CD4-positive, CD25-positive, alpha-beta regulatory T cell (primary cell): Measurements from ENCODE around the gene MATR3. TPM values are rescaled to one million over a fixed set of nuclear protein-coding genes. Genes with fewer than 3 reads are reported as not detected.
A peak's percentile ranks its signal among the peaks of the same experiment; 100 is the strongest.

Source experiments
- ATAC-seq, 2 donors: fragments of 150-1000 bp; cut with Tn5 transposase; one replicate each; pipeline ENCODE4 v1.10.0; 2021; ENCODE audit warnings: low read depth in 2 of 2, moderate number of reproducible peaks in 2 of 2, moderate library complexity in 1 of 2
- DNase-seq, 3 donors: peaks; one replicate each; pipeline versions ENCODE4 v3.0.0 to v3.0.0-alpha.2; 2012 to 2022; ENCODE audit warnings: mixed read lengths in 1 of 3
- H3K27ac ChIP-seq: one replicate; pipeline ENCODE4 v1.7.0; 2013; ENCODE audit warnings: mild to moderate bottlenecking, low read length; ENCODE audit not compliant: insufficient read depth, poor library complexity, severe bottlenecking
- H3K27me3 ChIP-seq: one replicate; pipeline ENCODE4 v1.7.0; 2013; ENCODE audit warnings: low read length; ENCODE audit not compliant: control insufficient read depth, insufficient read depth
- H3K36me3 ChIP-seq: one replicate; pipeline ENCODE4 v1.7.0; 2013; ENCODE audit warnings: mild to moderate bottlenecking, low read length, moderate library complexity; ENCODE audit not compliant: control insufficient read depth, insufficient read depth
- H3K4me1 ChIP-seq: 2 replicates; pipeline ENCODE4 v1.7.0; 2013; ENCODE audit warnings: mild to moderate bottlenecking, low read length; ENCODE audit not compliant: insufficient read depth, control insufficient read depth, poor library complexity, severe bottlenecking
- H3K4me3 ChIP-seq: one replicate; pipeline ENCODE4 v1.7.0; 2013; ENCODE audit warnings: low read depth, mild to moderate bottlenecking, low read length, moderate library complexity
- H3K9me3 ChIP-seq, 2 experiments: 1 replicate in 1 of 2; 2 replicates in 1 of 2; pipeline ENCODE4 v1.7.0; 2013; ENCODE audit warnings: low read length in 2 of 2, mild to moderate bottlenecking in 1 of 2, moderate library complexity in 1 of 2; ENCODE audit not compliant: control insufficient read depth in 2 of 2
- H3K27ac Mint-ChIP-seq, 3 donors: one replicate each; pipeline ENCODE4 v1.8.0; 2020 to 2022; ENCODE audit warnings: mild to moderate bottlenecking in 3 of 3, mixed read lengths in 3 of 3, moderate library complexity in 2 of 3
- H3K27me3 Mint-ChIP-seq: one replicate; pipeline ENCODE4 v1.8.0; 2022; ENCODE audit warnings: mild to moderate bottlenecking, mixed read lengths
- H3K36me3 Mint-ChIP-seq: one replicate; pipeline ENCODE4 v1.8.0; 2020; ENCODE audit warnings: mixed read lengths
- H3K4me1 Mint-ChIP-seq, 4 donors: one replicate each; pipeline ENCODE4 v1.8.0; 2020 to 2022; ENCODE audit warnings: mixed read lengths in 4 of 4, mild to moderate bottlenecking in 1 of 4
- H3K4me3 Mint-ChIP-seq, 4 donors: one replicate each; pipeline ENCODE4 v1.8.0; 2020 to 2022; ENCODE audit warnings: mild to moderate bottlenecking in 4 of 4, mixed read lengths in 4 of 4, moderate library complexity in 3 of 4
- H3K9me3 Mint-ChIP-seq, 7 donors: one replicate each; pipeline ENCODE4 v1.8.0; 2020 to 2022; ENCODE audit warnings: mixed read lengths in 7 of 7, mild to moderate bottlenecking in 3 of 7, moderate library complexity in 2 of 7
- polyA plus RNA-seq, 4 donors: library from polyadenylated mRNA; unstranded; fragments of 300-500 nt; fragmentation: Illumina TruSeq; gene quantifications; one replicate each; pipeline ENCODE4 v1.2.3, GENCODE V29; 2021
- total RNA-seq: library from RNA; stranded (reverse); gene quantifications from one replicate; pipeline ENCODE4 v1.2.3, GENCODE V29; 2022

MATR3 gene
- total and polyA plus RNA-seq, 5 donors from 2014 or later: 327 to 391 (median 376) TPM

- Histone ChIP-seq H3K27me3 (no peaks in the 10 kb centered on the region), H3K4me1 (no peaks in the 10 kb centered on the region), H3K36me3 (no peaks in the 10 kb centered on the region), H3K4me3 (no peak overlapping the region), H3K9me3 (no peaks in the 10 kb centered on the region), H3K27ac (no peak overlapping the region)
- H3K4me3 Mint-ChIP-seq: no peak overlapping the region
- peaks cover 0 to 10% (median 3%) of the 10 kb centered on the region in 4 donors for H3K4me1 Mint-ChIP-seq
- no peaks in the 10 kb centered on the region for H3K27me3 Mint-ChIP-seq
- H3K36me3 Mint-ChIP-seq: peaks cover 2% of the 10 kb centered on the region
- DNase-seq: no peak
- H3K9me3 Mint-ChIP-seq: peaks cover 0 to under 1% (median 0%) of the 10 kb centered on the region in 7 donors
- H3K27ac Mint-ChIP-seq: no peak overlapping the region
- no peak for ATAC-seq
Measured at GRCh38 chr5:139253115-139253514, 40.4 kb upstream of the MATR3 start.

DNA sequence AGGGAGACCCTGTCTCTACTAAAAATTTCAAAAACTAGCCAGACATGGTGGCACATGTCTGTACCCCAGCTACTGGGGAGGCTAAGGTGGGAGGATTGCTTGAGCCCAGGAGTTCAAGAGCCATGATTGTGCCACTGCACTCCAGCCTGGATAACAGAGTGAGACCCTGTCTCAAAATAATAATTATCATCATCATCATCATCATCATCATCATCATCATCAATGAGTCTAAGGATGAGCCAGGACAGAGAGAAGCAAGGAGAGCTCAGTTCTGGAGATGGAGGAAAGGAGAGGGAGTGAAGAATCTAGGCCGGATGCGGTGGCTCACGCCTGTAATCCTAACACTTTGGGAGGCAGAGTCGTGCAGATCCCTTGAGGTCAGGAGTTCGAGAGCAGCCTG lies 36.7 kb upstream of the MATR3 start:
- no peak for ATAC-seq
- peaks cover 14% of the 10 kb centered on the region for H3K27me3 Mint-ChIP-seq
- H3K4me3 ChIP-seq: no peak overlapping the region
- H3K27ac Mint-ChIP-seq: no peak overlapping the region
- H3K4me3 Mint-ChIP-seq: no peak overlapping the region
- no peak overlapping the region for H3K27ac ChIP-seq
- H3K27me3 ChIP-seq: peaks cover 2% of the 10 kb centered on the region
- no peaks in the 10 kb centered on the region for H3K9me3 ChIP-seq
- no peaks in the 10 kb centered on the region for H3K4me1 ChIP-seq
- peaks cover 0 to 10% (median 2%) of the 10 kb centered on the region in 4 donors for H3K4me1 Mint-ChIP-seq
- peaks cover 2% of the 10 kb centered on the region for H3K36me3 Mint-ChIP-seq
- H3K36me3 ChIP-seq: no peaks in the 10 kb centered on the region
- DNase-seq: no peak
- peaks cover 0 to 1% (median 0%) of the 10 kb centered on the region in 7 donors for H3K9me3 Mint-ChIP-seq

DNA sequence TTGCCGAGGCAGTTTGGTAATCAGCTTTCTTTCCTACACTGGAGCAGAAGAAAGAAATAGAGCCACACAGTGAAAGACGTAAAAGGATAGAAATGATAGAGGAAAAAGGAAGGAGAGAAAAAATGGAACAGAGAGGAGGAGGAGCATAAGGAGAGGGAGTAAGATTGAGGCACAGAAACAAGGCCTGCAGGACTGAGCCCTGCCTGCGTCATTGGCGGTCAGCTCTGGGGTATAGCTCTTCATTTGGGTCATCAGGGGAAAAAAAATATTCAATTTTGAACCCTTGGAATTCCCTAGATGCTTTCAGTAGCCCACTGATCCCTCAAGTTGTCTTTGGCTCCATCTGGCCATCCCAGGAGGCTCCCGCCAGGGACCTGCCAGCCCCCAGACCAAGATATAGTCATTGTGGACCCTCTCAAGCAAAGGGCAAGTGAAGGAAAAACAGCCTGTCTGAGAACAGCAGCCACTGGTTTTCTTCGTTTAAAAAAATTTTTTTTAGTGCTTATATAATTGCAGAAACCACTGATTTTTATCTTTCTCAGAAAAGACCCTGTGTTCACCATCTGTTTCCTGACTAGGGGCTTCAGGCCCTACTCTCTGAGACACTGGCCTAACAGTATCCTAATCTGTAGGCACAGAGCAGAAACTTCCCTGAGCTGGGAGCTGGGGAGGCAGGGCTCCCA lies 31.3 kb upstream of the MATR3 start:
- Histone ChIP-seq H3K9me3 (no peaks in the 10 kb centered on the region), H3K27me3 (peaks cover 2% of the 10 kb centered on the region), H3K27ac (no peak overlapping the region), H3K4me1 (peaks cover 8% of the 10 kb centered on the region), H3K36me3 (no peaks in the 10 kb centered on the region), H3K4me3 (no peak overlapping the region)
- peaks cover 0 to 18% (median 5%) of the 10 kb centered on the region in 4 donors for H3K4me1 Mint-ChIP-seq
- H3K27me3 Mint-ChIP-seq: peaks cover 14% of the 10 kb centered on the region
- ATAC-seq: no peak
- peak overlapping the region in 1 of 4 donors; percentile 16 for H3K4me3 Mint-ChIP-seq
- H3K36me3 Mint-ChIP-seq: peaks cover 2% of the 10 kb centered on the region
- H3K27ac Mint-ChIP-seq: no peak overlapping the region
- DNase-seq: no peak
- peaks cover 0 to 1% (median 0%) of the 10 kb centered on the region in 7 donors for H3K9me3 Mint-ChIP-seq

DNA sequence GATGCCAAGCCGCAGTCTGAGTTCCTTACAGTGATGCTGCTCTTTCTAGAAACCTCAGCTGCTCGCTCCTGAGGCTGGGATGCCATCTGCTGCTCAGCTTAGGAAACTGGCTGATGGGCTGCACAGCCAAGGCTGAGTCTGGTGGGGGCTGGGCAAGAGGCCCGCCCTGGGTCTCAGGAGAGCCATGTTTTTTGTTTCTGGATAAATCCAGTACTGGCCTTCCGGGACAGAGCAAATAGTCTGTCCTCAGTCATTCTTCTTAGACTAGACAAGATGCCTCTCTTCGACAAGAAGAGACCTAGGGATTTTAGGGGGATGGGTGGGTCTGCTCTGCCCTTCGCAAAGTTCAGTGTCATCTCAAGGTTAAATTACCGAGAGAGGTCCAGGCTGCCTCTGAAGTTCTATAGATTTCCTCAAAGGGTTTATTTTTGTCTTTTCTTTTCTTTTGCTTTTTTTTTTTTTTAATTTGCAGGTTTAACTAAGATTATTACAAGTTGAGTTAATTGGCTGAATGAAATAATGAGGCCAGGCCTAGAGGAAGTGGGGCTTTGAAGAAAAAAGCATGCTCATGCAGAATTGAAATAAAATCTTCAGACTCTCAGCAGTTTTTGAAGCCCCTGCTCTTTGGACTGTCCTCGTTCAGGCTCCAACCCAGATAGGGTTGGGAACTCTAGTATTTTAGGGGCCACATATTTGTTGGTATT lies 30.6 kb upstream of the MATR3 start:
- H3K27me3 Mint-ChIP-seq: peaks cover 14% of the 10 kb centered on the region
- Histone ChIP-seq H3K27me3 (peaks cover 2% of the 10 kb centered on the region), H3K9me3 (no peaks in the 10 kb centered on the region), H3K27ac (no peak overlapping the region), H3K4me3 (no peak overlapping the region), H3K4me1 (peaks cover 8% of the 10 kb centered on the region), H3K36me3 (no peaks in the 10 kb centered on the region)
- H3K27ac Mint-ChIP-seq: no peak overlapping the region
- H3K4me3 Mint-ChIP-seq: no peak overlapping the region
- H3K4me1 Mint-ChIP-seq: peaks cover 0 to 18% (median 5%) of the 10 kb centered on the region in 4 donors
- DNase-seq (peak; percentile 28 to 77 (median 59)), ATAC-seq (peak; percentile 83 to 85)
- H3K36me3 Mint-ChIP-seq: no peaks in the 10 kb centered on the region
- H3K9me3 Mint-ChIP-seq: peaks cover 0 to 1% (median 0%) of the 10 kb centered on the region in 7 donors

DNA sequence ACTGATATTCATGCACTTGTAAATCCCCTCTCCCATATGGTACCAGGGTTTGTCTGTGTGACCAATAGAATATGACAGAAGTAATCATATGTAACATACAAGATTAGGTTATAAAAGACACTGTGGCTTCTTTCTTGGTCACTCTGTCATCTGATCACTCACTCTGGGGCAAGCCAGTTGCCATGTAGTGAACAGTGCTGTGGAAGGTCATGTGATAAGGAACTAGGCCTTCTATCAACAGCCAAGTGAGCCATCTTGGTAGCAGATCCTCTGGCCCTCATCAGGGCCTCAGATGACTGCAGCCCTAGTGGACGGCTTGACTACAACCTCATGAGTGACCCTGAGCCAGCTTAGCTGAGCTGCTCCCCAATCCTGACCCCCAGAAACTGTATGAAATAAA lies 30.0 kb upstream of the MATR3 start:
- peaks cover 8% of the 10 kb centered on the region for H3K4me1 ChIP-seq
- no peaks in the 10 kb centered on the region for H3K36me3 Mint-ChIP-seq
- H3K4me3 Mint-ChIP-seq: no peak overlapping the region
- no peak overlapping the region for H3K27ac ChIP-seq
- H3K27me3 ChIP-seq: peaks cover 2% of the 10 kb centered on the region
- H3K4me1 Mint-ChIP-seq: peaks cover 0 to 24% (median 7%) of the 10 kb centered on the region in 4 donors
- H3K4me3 ChIP-seq: no peak overlapping the region
- peaks cover 0 to 1% (median 0%) of the 10 kb centered on the region in 7 donors for H3K9me3 Mint-ChIP-seq
- H3K27me3 Mint-ChIP-seq: peaks cover 14% of the 10 kb centered on the region
- no peaks in the 10 kb centered on the region for H3K9me3 ChIP-seq
- DNase-seq: no peak
- ATAC-seq: no peak
- no peaks in the 10 kb centered on the region for H3K36me3 ChIP-seq
- no peak overlapping the region for H3K27ac Mint-ChIP-seq

GRCh38 chr5:139263946-139264345 lies 29.6 kb upstream of the MATR3 start:
- Histone ChIP-seq H3K27me3 (peaks cover 2% of the 10 kb centered on the region), H3K4me1 (peaks cover 8% of the 10 kb centered on the region), H3K9me3 (no peaks in the 10 kb centered on the region), H3K4me3 (no peak overlapping the region), H3K36me3 (no peaks in the 10 kb centered on the region), H3K27ac (no peak overlapping the region)
- H3K36me3 Mint-ChIP-seq: no peaks in the 10 kb centered on the region
- no peak for DNase-seq
- no peak overlapping the region for H3K4me3 Mint-ChIP-seq
- H3K4me1 Mint-ChIP-seq: peaks cover 0 to 26% (median 7%) of the 10 kb centered on the region in 4 donors
- peaks cover 14% of the 10 kb centered on the region for H3K27me3 Mint-ChIP-seq
- ATAC-seq: no peak
- H3K27ac Mint-ChIP-seq: peak overlapping the region in 1 of 3 donors; percentile 77
- H3K9me3 Mint-ChIP-seq: peaks cover 0 to 1% (median 0%) of the 10 kb centered on the region in 7 donors

DNA sequence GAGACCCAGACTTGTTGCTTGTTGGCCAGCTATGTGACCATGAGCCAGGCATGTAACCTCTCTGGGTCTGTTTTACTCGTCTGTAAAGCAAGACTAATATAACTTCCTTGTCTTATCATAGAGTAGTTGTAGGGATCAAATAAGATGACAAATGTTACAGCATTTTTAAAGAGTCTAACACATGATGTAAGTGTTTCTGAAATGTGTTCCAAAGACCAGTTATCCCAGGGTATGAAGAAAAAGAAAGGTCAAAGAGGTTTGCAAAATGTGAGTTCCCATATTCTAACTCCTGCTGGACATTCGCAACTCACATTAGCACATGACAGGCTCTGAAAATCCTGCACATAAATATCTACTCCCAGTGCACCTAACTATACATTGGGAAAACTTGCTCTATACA lies 28.5 kb upstream of the MATR3 start:
- Mint-ChIP-seq H3K27me3 (peaks cover 9% of the 10 kb centered on the region), H3K4me3 (no peak overlapping the region), H3K36me3 (no peaks in the 10 kb centered on the region), H3K27ac (no peak overlapping the region), H3K4me1 (peaks cover 0 to 26% (median 7%) of the 10 kb centered on the region in 4 donors), H3K9me3 (no peaks in the 10 kb centered on the region)
- H3K27ac ChIP-seq: no peak overlapping the region
- H3K9me3 ChIP-seq: no peaks in the 10 kb centered on the region
- H3K4me1 ChIP-seq: peaks cover 8% of the 10 kb centered on the region
- ATAC-seq (no peak), DNase-seq (no peak)
- no peak overlapping the region for H3K4me3 ChIP-seq
- peaks cover 2% of the 10 kb centered on the region for H3K27me3 ChIP-seq
- no peaks in the 10 kb centered on the region for H3K36me3 ChIP-seq
